NB4 (cell line): ENCODE measurements around the gene INSR.
A peak's percentile ranks its signal among the peaks of the same experiment; 100 is the strongest.

ENCODE experiments used
- DNase-seq: peaks from one replicate; pipeline ENCODE4 v3.0.0; 2010; ENCODE audit warnings: low read depth
- H3K4me3 ChIP-seq: one replicate; pipeline ENCODE4 v1.5.1; 2011; ENCODE audit warnings: mild to moderate bottlenecking, low read depth, low read length, moderate library complexity
- CTCF ChIP-seq: IDR thresholded peaks from one replicate; pipeline ENCODE4 v1.5.1; 2012; ENCODE audit warnings: low read depth, low read length
- MAX ChIP-seq: IDR thresholded peaks from 2 replicates; pipeline ENCODE4 v1.6.1; 2011; ENCODE audit warnings: low read depth, low read length
- MYC ChIP-seq: IDR thresholded peaks from 2 replicates; pipeline ENCODE4 v1.6.1; 2011; ENCODE audit warnings: low read depth, low read length
- POLR2A ChIP-seq: IDR thresholded peaks from 2 replicates; pipeline ENCODE4 v1.6.1; 2011; ENCODE audit warnings: mild to moderate bottlenecking; ENCODE audit not compliant: insufficient read length; ENCODE audit errors: extremely low read depth

The INSR gene

GRCh38 chr19:7197119-7197759, 97.0 kb downstream of the INSR start:
- peak; percentile 97 for DNase-seq
- peak overlapping the region; percentile 53 for H3K4me3 ChIP-seq
- TF ChIP-seq MYC (peak; percentile 49; the same call in 1 of the 2 replicates), CTCF (no peak), MAX (peak; percentile 28; the same call in 1 of the 2 replicates), POLR2A (no peak)

- peak overlapping the region; percentile 21 for H3K4me3 ChIP-seq
- no peak for DNase-seq
- TF ChIP-seq CTCF (no peak), POLR2A (no peak)
Observed at GRCh38 chr19:7196763-7197118, 97.5 kb downstream of the INSR start.

- TF ChIP-seq POLR2A: no peak
- no peak for TF ChIP-seq CTCF
- TF ChIP-seq MAX: no peak
- no peak for TF ChIP-seq MYC
- DNase-seq: no peak
- no peak overlapping the region for H3K4me3 ChIP-seq
Observed at GRCh38 chr19:7195046-7195445, 99.2 kb downstream of the INSR start.

GRCh38 chr19:7194566-7194965, 99.6 kb downstream of the INSR start:
- no peak for DNase-seq
- TF ChIP-seq MAX (no peak), MYC (no peak), CTCF (no peak), POLR2A (no peak)
- no peak overlapping the region for H3K4me3 ChIP-seq

GRCh38 chr19:7191946-7192691, 102.1 kb downstream of the INSR start:
- no peak for TF ChIP-seq POLR2A
- TF ChIP-seq CTCF: no peak
- TF ChIP-seq MAX: peak; percentile 99
- peak; percentile 95 for TF ChIP-seq MYC
- H3K4me3 ChIP-seq: peak overlapping the region; percentile 19
- DNase-seq: peak; percentile 81
